ENCODE data around the gene AIRE. TPM values are rescaled to one million over a fixed set of nuclear protein-coding genes. Genes with fewer than 3 reads are reported as not detected.
"Not testable (repeated sequence)": the region's sequence is repeated elsewhere in the genome, so short reads cannot be mapped to it uniquely, and the experiment has no call there.

AIRE gene
- polyA plus RNA-seq, 1 experiment: not detected

GRCh38 chr21:44279354-44280260 is 6.1 kb upstream of the AIRE start:
- no peak for DNase-seq (ENCODE audit: low read depth, low spot score)
- no peak overlapping the region for H3K27ac ChIP-seq (ENCODE audit: low read depth, low read length)
- POLR2A ChIA-PET: no interaction called here
- peaks cover 13% of the 10 kb centered on the region for H3K27me3 ChIP-seq (ENCODE audit: control insufficient read depth, insufficient read depth, low read length)
- H3K9me3 ChIP-seq (ENCODE audit: control insufficient read depth, insufficient read depth, low read length): no peaks in the 10 kb centered on the region
- H3K4me3 ChIP-seq (ENCODE audit: low read depth, low read length): no peak overlapping the region
- no peak for TF ChIP-seq CTCF (IDR thresholded peaks at IDR 0.05; ENCODE audit: low read depth, low read length)
- CTCF ChIA-PET: no interaction called here

GRCh38 chr21:44281801-44282200 is 3.9 kb upstream of the AIRE start:
- ChIA-PET CTCF (no interaction called here), POLR2A (no interaction called here)
- H3K27ac ChIP-seq (ENCODE audit: low read depth, low read length): no peak overlapping the region
- no peak for TF ChIP-seq CTCF (IDR thresholded peaks at IDR 0.05; ENCODE audit: low read depth, low read length)
- DNase-seq (ENCODE audit: low read depth, low spot score): no peak
- H3K4me3 ChIP-seq (ENCODE audit: low read depth, low read length): no peak overlapping the region
- H3K27me3 ChIP-seq (ENCODE audit: control insufficient read depth, insufficient read depth, low read length): peaks cover 17% of the 10 kb centered on the region
- no peaks in the 10 kb centered on the region; the same call in 1 of the 2 replicates for H3K9me3 ChIP-seq (ENCODE audit: control insufficient read depth, insufficient read depth, low read length)

- Histone ChIP-seq H3K27ac (ENCODE audit: low read depth, low read length) (no peak overlapping the region), H3K4me3 (ENCODE audit: low read depth, low read length) (no peak overlapping the region), H3K27me3 (ENCODE audit: control insufficient read depth, insufficient read depth, low read length) (peaks cover 17% of the 10 kb centered on the region), H3K9me3 (ENCODE audit: control insufficient read depth, insufficient read depth, low read length) (no peaks in the 10 kb centered on the region; the same call in 1 of the 2 replicates)
- CTCF ChIA-PET: no interaction called here
- DNase-seq (ENCODE audit: low read depth, low spot score): no peak
- POLR2A ChIA-PET: no interaction called here
- no peak for TF ChIP-seq CTCF (IDR thresholded peaks at IDR 0.05; ENCODE audit: low read depth, low read length)
Observed at GRCh38 chr21:44282370-44282769, 3.3 kb upstream of the AIRE start.

GRCh38 chr21:44283211-44283785 is 2.4 kb upstream of the AIRE start:
- H3K9me3 ChIP-seq (ENCODE audit: control insufficient read depth, insufficient read depth, low read length); H3K27ac ChIP-seq (ENCODE audit: low read depth, low read length); CTCF ChIA-PET; H3K4me3 ChIP-seq (ENCODE audit: low read depth, low read length); DNase-seq (ENCODE audit: low read depth, low spot score); POLR2A ChIA-PET: not testable (repeated sequence)
- peaks cover 21% of the 10 kb centered on the region for H3K27me3 ChIP-seq (ENCODE audit: control insufficient read depth, insufficient read depth, low read length)

- Histone ChIP-seq H3K4me3 (ENCODE audit: low read depth, low read length) (no peak overlapping the region), H3K27me3 (ENCODE audit: control insufficient read depth, insufficient read depth, low read length) (peaks cover 27% of the 10 kb centered on the region), H3K9me3 (ENCODE audit: control insufficient read depth, insufficient read depth, low read length) (no peaks in the 10 kb centered on the region; the same call in 1 of the 2 replicates), H3K27ac (ENCODE audit: low read depth, low read length) (no peak overlapping the region)
- TF ChIP-seq CTCF (IDR thresholded peaks at IDR 0.05; ENCODE audit: low read depth, low read length): no peak
- DNase-seq (ENCODE audit: low read depth, low spot score): no peak
- ChIA-PET CTCF (no interaction called here), POLR2A (no interaction called here)
Observed at GRCh38 chr21:44283948-44284347, 1.7 kb upstream of the AIRE start.
